GM18499 (cell line): ENCODE data around the gene DUS2.
"Not testable (repeated sequence)": the region's sequence is repeated elsewhere in the genome, so short reads cannot be mapped to it uniquely, and the experiment has no call there.

ENCODE experiments used
- ATAC-seq: cut with Tn5 transposase; IDR thresholded peaks from one replicate; pipeline ENCODE4 v1.9.1; 2021; ENCODE audit warnings: moderate number of reproducible peaks; ENCODE audit not compliant: insufficient read depth, unreplicated experiment

Gene DUS2

GRCh38 chr16:68114939-68115338 lies 91.9 kb downstream of the DUS2 start:
- ATAC-seq, result not testable (repeated sequence)

DNA sequence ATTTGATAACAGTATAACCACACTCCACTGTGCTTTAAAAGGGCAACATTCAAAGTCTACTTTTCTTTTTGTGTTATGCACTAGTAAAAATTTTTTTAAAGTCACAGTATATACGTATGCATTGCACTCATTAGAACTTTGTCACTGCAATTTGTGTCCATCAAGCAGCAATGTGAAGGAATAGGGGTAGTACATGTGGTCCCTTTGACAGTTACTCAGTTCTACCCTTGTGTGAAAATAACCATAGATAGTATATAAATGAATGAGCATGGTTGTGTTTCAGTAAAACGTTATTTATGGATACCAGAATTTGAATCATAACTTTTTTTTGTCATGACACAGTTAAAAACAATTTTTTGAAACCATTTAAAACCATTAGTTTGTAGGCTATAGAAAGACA lies 92.8 kb downstream of the DUS2 start:
- ATAC-seq, result no peak

DNA sequence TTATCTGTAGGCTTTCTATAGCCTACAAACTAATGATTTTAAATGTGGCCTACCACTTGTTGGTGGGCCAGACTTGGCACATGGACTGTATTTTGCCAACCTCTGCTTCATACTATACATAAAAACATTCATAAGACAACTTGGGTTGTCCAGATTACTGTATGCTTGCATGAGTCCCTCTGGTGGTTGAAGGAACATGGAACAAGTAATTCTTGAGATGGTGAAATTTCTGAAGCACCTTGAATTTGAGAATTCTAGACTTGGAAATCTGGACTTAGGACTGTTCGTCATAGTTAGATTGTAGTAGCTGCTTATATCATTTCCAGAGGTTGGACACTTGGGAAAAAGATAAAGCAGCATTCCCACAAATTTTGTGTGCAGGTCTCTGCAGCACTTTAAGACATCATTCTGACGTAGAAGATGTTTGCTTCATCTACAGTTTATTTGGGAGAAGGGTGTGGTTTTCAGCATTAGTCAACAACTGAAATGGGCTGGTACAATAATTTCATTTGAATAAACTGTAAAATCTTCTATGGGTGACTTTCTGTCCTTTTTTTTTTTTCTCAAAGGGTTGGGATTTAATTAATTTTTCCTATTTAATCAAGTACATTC lies 93.3 kb downstream of the DUS2 start:
- no peak for ATAC-seq

DNA sequence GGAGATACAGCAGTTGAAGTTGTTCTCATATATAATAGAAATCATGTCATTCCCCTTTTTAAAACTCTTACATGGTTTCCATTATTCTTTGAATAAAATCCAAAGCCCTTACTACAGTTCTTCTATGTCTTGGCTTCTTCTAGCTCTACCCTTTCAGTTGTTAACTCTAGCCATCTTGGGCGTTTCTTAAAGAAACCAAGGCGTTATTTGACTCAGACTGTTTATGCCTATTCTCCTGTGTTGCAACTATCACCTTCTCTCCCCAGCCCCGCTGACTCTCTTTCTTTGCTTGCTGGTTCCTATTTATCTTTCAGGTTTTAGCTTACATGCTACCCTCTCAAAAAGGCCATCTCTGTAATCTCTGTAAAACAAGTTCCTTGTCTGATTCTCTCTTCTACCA lies 94.8 kb downstream of the DUS2 start:
- ATAC-seq, result no peak

DNA sequence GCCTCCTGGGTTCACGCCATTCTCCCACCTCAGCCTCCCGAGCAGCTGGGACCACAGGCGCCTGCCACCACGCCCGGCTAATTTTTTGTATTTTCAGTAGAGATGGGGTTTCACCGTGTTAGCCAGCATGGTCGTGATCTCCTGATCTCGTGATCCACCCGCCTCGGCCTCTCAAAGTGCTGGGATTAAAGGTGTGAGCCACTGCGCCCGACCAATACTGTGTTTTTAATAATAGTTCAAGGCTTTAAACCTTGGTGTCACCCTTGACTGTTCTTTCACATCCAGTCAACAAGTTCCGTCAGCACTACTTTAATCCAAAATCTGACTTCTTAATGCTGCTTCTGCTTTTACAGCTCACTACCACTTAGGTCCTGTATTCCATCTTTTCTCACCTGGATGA lies 95.9 kb downstream of the DUS2 start:
- not testable (repeated sequence) for ATAC-seq

GRCh38 chr16:68120496-68120895 lies 97.4 kb downstream of the DUS2 start:
- not testable (repeated sequence) for ATAC-seq

DNA sequence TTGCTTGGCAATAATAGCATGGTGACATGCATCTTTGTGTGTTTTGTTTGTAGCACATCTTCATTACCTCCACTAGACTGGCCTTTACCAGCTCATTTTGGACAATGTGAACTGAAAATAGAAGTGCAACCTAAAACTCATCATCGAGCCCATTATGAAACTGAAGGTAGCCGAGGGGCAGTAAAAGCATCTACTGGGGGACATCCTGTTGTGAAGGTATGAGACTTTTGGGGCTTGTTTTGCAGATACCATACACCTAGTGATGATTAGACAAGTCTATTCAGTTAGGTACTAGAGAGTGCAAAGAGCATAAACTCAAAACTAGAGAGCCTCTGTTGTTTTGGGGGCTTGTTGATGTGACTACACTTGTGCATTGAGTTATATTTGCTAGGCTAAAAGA lies 103.3 kb downstream of the DUS2 start:
- ATAC-seq, result no peak

- ATAC-seq, result no peak
Observed at GRCh38 chr16:68128577-68129305, 105.7 kb downstream of the DUS2 start.
